Spleen (tissue), 11 donors: Measurements from ENCODE around the gene PAPPA. TPM values are rescaled to one million over a fixed set of nuclear protein-coding genes. Genes with fewer than 3 reads are reported as not detected.

Experiments
- DNase-seq: peaks from one replicate; pipeline ENCODE4 v3.0.0-alpha.2; 2020
- H3K27ac ChIP-seq, 8 donors: fragments of 200-600 bp; sonication (generic) in 7 of 8; 1 replicate in 4 of 8; 2 replicates in 4 of 8; pipeline versions ENCODE4 v1.5.0 to v1.8.0; 2016 to 2021; ENCODE audit warnings: inconsistent platforms in 4 of 8, mild to moderate bottlenecking in 4 of 8, moderate library complexity in 1 of 8
- H3K27me3 ChIP-seq, 7 donors: fragments of 200-600 bp; sonication (generic) in 6 of 7; replicated peaks in 1 of 7; 1 replicate in 4 of 7; 2 replicates in 3 of 7; pipeline versions ENCODE4 v1.5.0 to v1.8.0; 2016 to 2021; ENCODE audit warnings: inconsistent platforms in 3 of 7, mild to moderate bottlenecking in 1 of 7
- H3K36me3 ChIP-seq, 6 donors: fragments of 200-600 bp; sonication (generic) in 5 of 6; 1 replicate in 4 of 6; 2 replicates in 2 of 6; pipeline versions ENCODE4 v1.5.0 to v1.8.0; 2016 to 2021; ENCODE audit warnings: inconsistent platforms in 2 of 6
- H3K4me1 ChIP-seq, 6 donors: fragments of 200-600 bp; sonication (generic) in 5 of 6; 1 replicate in 3 of 6; 2 replicates in 3 of 6; pipeline versions ENCODE4 v1.5.0 to v1.8.0; 2016 to 2021; ENCODE audit warnings: inconsistent platforms in 3 of 6
- H3K4me3 ChIP-seq, 8 donors: fragments of 200-600 bp; sonication (generic) in 7 of 8; 1 replicate in 4 of 8; 2 replicates in 4 of 8; pipeline versions ENCODE4 v1.5.0 to v1.8.0; 2016 to 2021; ENCODE audit warnings: inconsistent platforms in 4 of 8, mild to moderate bottlenecking in 4 of 8, moderate library complexity in 2 of 8
- H3K9me3 ChIP-seq, 8 donors: fragments of 200-600 bp; sonication (generic) in 7 of 8; 1 replicate in 4 of 8; 2 replicates in 4 of 8; pipeline versions ENCODE4 v1.5.0 to v1.8.0; 2016 to 2021; ENCODE audit warnings: inconsistent platforms in 4 of 8
- CTCF ChIP-seq, 11 experiments: fragments of 200-600 bp in 7 of 11; fragments of 450-650 bp in 4 of 11; sonication (generic) in 4 of 11; IDR thresholded peaks in 8 of 11; conservative IDR thresholded peaks in 3 of 11; 1 replicate in 7 of 11; 2 replicates in 4 of 11; pipeline versions ENCODE4 v1.4.0 to v1.8.0; 2016 to 2021; ENCODE audit warnings: antibody characterized with exemption in 11 of 11, inconsistent platforms in 4 of 11, mild to moderate bottlenecking in 1 of 11
- POLR2A ChIP-seq, 3 donors: fragments of 450-650 bp; IDR thresholded peaks; one replicate each; pipeline ENCODE4 v1.5.1; 2017; ENCODE audit warnings: antibody characterized with exemption in 3 of 3, mild to moderate bottlenecking in 1 of 3
- POLR2AphosphoS5 ChIP-seq, 3 donors: sonication (generic); formaldehyde crosslinking; IDR thresholded peaks; one replicate each; pipeline ENCODE4 v1.5.1; 2017; ENCODE audit warnings: antibody characterized with exemption in 3 of 3
- WGBS, 5 donors: extraction: QIAGEN DNeasy Blood & Tissue Kit in 3 of 5; methylation state at CpG; one replicate each; pipeline versions ENCODE4 v1.1.5 to v1.1.7; 2013 to 2018; 5-methylcytosine and 5-hydroxymethylcytosine counted together
- intact Hi-C: fragments of 100-400 bp; cut with DNase I; formaldehyde crosslinking; loops from one replicate; pipeline ENCODE4 v1.15.0; 2023; ENCODE audit warnings: low total_unique reads
- polyA plus RNA-seq, 3 donors: library from polyadenylated mRNA; stranded (reverse); fragments of 200-250 nt; gene quantifications; one replicate each; pipeline ENCODE4 v1.2.1, GENCODE V29; 2013
- total RNA-seq, 7 donors: library from RNA; depleted of rRNA in 3 of 7; stranded (reverse); fragments of >200 nt in 3 of 7; fragmentation: NEBNext Ultra II Directional in 4 of 7; extraction: Animal tissue kit (Norgen Biotek cat#: 25700) in 4 of 7; gene quantifications; one replicate each; pipeline versions ENCODE4 v1.1.0 to v1.2.1, GENCODE V29; 2016 to 2021
- donor health status: healthy with polysubstance abuse.
- donor health status: DM: no; HTN: no; CAD: no; lungs with moderate emphysema.
- donor health status: DM: no; HTN: no; CAD: no.
- donor health status: Bipolar disorder and iron deficiency.
- donor health status: healthy.
- donor health status: DM: no; HTN: no; CAD: no.
- donor health status: DM: yes; HTN: yes; CAD: no.

The PAPPA gene
- total and polyA plus RNA-seq, 10 donors, result 0.13 to 1.4 (median 0.45) TPM

- H3K4me1 ChIP-seq, result no peaks in the 10 kb centered on the region
- H3K27ac ChIP-seq, result no peak overlapping the region
- 53 to 64% (median 58%) methylated on average over 7 of the region's 7 CpGs for WGBS, 5 donors
- TF ChIP-seq POLR2AphosphoS5 (IDR thresholded peaks at IDR 0.05) (no peak), CTCF (IDR thresholded peaks at IDR 0.05 in 8 of 11, conservative IDR thresholded peaks at IDR 0.05 in 3 of 11) (no peak), POLR2A (IDR thresholded peaks at IDR 0.05) (no peak)
- H3K4me3 ChIP-seq, result no peak overlapping the region
- intact Hi-C loops, result no loop called here
- H3K36me3 ChIP-seq, result no peaks in the 10 kb centered on the region
- H3K9me3 ChIP-seq, result no peaks in the 10 kb centered on the region
- DNase-seq, result no peak
- H3K27me3 ChIP-seq, result no peaks in the 10 kb centered on the region
These were observed 237.0 kb downstream of the PAPPA start for GRCh38 chr9:116390303-116391228.

- no peak overlapping the region for H3K27ac ChIP-seq
- 91 to 100% (median 98%) methylated on average over 1 to 4 of the region's 4 CpGs for WGBS, 5 donors
- DNase-seq, result no peak
These were observed 237.8 kb downstream of the PAPPA start for GRCh38 chr9:116391306-116391900.

GRCh38 chr9:116393198-116393597 lies 239.6 kb downstream of the PAPPA start:
- Histone ChIP-seq H3K27me3 (no peaks in the 10 kb centered on the region), H3K9me3 (no peaks in the 10 kb centered on the region), H3K4me1 (no peaks in the 10 kb centered on the region), H3K36me3 (no peaks in the 10 kb centered on the region), H3K27ac (no peak overlapping the region), H3K4me3 (no peak overlapping the region)
- intact Hi-C loops, result no loop called here
- WGBS, 5 donors, result 71 to 89% (median 82%) methylated on average over 1 of the region's 1 CpG
- no peak for DNase-seq
- TF ChIP-seq POLR2A (IDR thresholded peaks at IDR 0.05) (no peak), CTCF (IDR thresholded peaks at IDR 0.05 in 8 of 11, conservative IDR thresholded peaks at IDR 0.05 in 3 of 11) (no peak), POLR2AphosphoS5 (IDR thresholded peaks at IDR 0.05) (no peak)

More at GRCh38 chr9:116391306-116391900, 237.8 kb downstream of the PAPPA start:
- intact Hi-C loops, result no loop called here
- TF ChIP-seq POLR2AphosphoS5 (IDR thresholded peaks at IDR 0.05), result no peak
- Histone ChIP-seq H3K4me3 (no peak overlapping the region), H3K36me3 (no peaks in the 10 kb centered on the region), H3K9me3 (no peaks in the 10 kb centered on the region), H3K27me3 (no peaks in the 10 kb centered on the region), H3K4me1 (no peaks in the 10 kb centered on the region)

- 90 to 94% (median 91%) methylated on average over 6 of the region's 6 CpGs for WGBS, 5 donors
- Histone ChIP-seq H3K27ac (no peak overlapping the region), H3K4me3 (no peak overlapping the region), H3K9me3 (no peaks in the 10 kb centered on the region), H3K4me1 (no peaks in the 10 kb centered on the region), H3K36me3 (no peaks in the 10 kb centered on the region), H3K27me3 (no peaks in the 10 kb centered on the region)
- intact Hi-C loops, result no loop called here
- TF ChIP-seq POLR2AphosphoS5 (IDR thresholded peaks at IDR 0.05), result no peak
- no peak for TF ChIP-seq CTCF (IDR thresholded peaks at IDR 0.05 in 8 of 11, conservative IDR thresholded peaks at IDR 0.05 in 3 of 11)
- TF ChIP-seq POLR2A (IDR thresholded peaks at IDR 0.05), result no peak
- no peak for DNase-seq
These were observed 240.5 kb downstream of the PAPPA start for GRCh38 chr9:116394070-116394469.
